ENCODE results near the gene NHLRC2. TPM values are rescaled to one million over a fixed set of nuclear protein-coding genes. Genes with fewer than 3 reads are reported as not detected.

NHLRC2 gene
- total RNA-seq, 1 experiment from 2014 or later = 29.1 TPM

DNA sequence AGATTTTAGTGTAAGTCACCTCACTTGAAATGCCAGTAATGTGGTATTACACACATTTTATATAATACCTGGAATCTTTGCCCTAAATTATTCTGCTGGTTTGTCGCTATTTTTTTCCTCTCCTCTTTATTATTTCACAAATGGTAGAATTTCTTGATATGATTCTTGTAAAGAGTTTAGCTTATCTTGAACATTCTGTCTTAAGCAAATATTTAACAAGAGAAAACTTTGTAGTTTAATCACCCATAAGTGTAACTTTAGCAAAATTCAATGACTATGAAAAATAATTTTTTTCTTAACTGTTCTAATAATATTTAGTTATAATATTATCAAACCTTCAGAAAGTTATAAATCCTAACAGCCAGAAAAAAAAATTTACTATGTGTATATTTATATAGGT is 56.7 kb downstream of the NHLRC2 start:
- DNase-seq (ENCODE audit: low spot score) = no peak

- DNase-seq (ENCODE audit: low spot score) = no peak
Observed at GRCh38 chr10:113911839-113912238, 57.4 kb downstream of the NHLRC2 start.

DNA sequence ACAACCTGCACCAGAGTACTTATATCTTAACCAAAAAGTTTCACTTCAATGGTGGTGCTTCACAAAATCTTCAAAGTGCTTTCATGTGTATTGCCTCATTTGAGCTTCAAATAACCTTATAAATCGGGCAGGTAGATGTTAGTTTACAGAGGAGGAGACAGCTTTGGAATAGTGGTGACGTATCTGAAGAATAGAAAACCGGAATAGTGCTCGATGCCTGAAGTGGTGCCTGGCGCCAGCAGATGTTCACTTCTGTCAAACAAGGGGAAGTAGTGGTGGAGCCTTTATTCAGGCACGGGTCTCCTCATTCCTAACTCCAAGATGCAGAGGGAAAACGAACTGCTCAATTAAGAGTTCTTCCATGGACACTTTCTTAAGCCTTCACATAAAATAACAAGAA is 58.1 kb downstream of the NHLRC2 start:
- DNase-seq (ENCODE audit: low spot score) = no peak

DNA sequence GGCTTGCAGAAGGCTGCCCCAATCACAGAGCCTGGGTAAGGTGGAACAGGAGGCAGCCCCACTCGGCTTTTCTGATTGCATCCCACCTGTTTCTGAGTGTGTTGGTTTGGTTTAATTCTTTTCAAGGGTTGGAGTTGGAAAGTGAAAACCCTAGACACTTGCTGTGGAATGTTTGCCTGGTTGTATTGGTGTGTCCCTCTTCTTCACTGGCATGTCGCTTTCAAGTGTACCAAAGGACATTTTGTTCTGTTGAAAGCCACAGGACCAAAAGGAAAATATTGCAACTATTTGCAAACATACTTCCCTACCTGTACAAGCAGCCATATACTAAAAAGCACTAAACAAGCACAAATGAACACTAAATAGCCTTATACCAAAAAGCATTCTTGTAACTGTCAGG is 60.5 kb downstream of the NHLRC2 start:
- no peak for DNase-seq (ENCODE audit: low spot score)

- DNase-seq (ENCODE audit: low spot score) = no peak
Observed at GRCh38 chr10:113915540-113915939, 61.1 kb downstream of the NHLRC2 start.

- DNase-seq (ENCODE audit: low spot score) = no peak
Observed at GRCh38 chr10:113916053-113916452, 61.6 kb downstream of the NHLRC2 start.

GRCh38 chr10:113917636-113918035 is 63.2 kb downstream of the NHLRC2 start:
- no peak for DNase-seq (ENCODE audit: low spot score)

- DNase-seq (ENCODE audit: low spot score) = no peak
Observed at GRCh38 chr10:113920114-113920513, 65.7 kb downstream of the NHLRC2 start.

GRCh38 chr10:113920875-113921274 is 66.4 kb downstream of the NHLRC2 start:
- DNase-seq (ENCODE audit: low spot score) = no peak

DNA sequence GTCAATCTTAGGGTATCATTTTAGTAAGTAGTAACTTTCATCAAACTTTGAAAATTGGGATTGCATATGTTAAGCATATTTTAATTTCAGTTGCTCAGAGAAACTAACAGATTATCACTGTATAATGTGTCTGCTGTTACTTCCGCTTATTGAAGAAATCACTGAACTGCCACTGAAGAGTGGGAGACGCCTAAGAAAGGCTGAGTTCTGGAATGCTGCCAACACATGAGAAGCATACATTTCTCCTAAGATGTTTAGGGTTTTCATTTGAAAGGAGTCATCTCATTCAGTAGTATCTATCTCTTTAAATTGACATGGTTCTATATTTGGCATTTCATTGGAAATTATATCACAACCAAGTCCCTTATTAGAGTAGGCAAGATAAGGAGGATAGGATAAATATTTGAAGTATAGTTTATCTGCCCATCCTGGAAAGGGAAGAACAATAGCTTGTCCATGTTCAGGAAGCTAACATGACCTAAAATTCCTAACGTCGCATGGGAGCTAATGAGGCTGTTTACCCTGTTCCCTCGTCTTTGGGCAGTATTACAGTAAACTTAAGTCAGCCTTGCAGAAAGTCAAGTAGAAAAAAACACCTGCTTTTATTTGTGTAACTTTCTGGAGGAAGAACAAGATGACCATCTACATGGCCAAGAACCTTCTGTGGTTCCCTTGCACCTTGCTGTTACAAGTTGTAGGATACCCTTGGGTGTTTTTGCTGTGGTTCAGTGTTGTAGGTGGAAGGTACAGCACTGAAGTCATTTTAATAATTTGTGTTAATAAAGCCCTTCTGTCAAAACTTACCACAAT is 67.3 kb downstream of the NHLRC2 start:
- no peak for DNase-seq (ENCODE audit: low spot score)

DNA sequence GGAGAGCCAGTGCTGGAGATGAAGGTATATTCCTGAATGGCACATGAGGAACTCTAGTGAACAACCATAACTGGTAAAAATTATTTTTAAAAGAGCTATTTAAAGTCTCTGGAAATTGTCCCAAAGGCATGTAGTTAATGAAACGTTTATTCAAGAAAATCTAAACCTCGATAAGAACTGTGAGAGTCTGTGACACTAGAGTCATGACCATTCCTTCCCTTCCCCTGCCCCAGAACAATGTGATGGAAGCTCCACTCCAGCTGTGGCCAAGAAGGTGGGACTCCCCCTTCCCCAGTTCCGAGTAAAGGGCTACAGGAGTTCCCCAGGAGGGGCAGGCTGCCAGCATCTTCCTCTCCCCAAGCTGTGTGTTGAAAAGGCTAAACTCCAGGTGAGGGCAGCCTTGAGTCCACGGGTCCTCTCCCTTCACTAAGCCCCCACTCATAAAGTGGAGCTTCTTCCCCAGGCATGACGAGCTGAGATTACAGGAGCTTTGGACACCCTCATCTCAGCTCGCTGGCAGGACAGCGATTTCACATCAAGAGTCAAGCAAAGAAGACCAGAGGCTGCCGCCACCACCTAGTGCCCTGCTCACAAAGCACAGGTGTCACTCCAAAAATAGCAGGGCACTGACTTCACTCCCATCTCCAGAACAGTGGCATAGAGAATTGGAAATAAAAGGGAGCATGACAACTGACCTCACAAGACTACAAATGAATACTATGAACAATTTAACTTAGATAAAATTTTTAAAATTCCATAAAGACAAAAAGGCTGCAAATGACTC is 68.5 kb downstream of the NHLRC2 start:
- no peak for DNase-seq (ENCODE audit: low spot score)

DNA sequence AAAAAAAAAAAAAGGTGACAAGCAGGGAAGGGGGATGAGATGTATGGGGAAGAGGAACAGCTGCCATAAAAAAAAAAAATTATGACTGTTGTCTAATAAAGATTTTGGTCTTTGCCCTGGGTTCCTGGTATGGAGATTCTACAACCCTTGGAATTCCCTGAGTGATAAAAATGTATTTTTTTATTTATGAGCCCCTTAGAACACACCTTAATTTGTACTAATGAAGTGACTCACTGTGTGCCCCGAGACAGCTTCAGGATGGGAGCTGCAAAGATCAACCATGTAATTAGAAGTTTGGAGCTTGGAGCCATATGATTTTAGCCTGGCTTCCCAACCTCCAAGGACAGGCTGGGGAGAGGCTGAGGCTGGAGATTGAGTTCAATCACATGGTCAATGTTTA is 69.7 kb downstream of the NHLRC2 start:
- DNase-seq (ENCODE audit: low spot score) = no peak

GRCh38 chr10:113924664-113925063 is 70.2 kb downstream of the NHLRC2 start:
- no peak for DNase-seq (ENCODE audit: low spot score)

- no peak for DNase-seq (ENCODE audit: low spot score)
Observed at GRCh38 chr10:113927440-113927839, 73.0 kb downstream of the NHLRC2 start.

- no peak for DNase-seq (ENCODE audit: low spot score)
Observed at GRCh38 chr10:113928830-113929229, 74.4 kb downstream of the NHLRC2 start.

- DNase-seq (ENCODE audit: low spot score) = no peak
Observed at GRCh38 chr10:113929522-113929921, 75.1 kb downstream of the NHLRC2 start.

GRCh38 chr10:113930482-113931057 is 76.1 kb downstream of the NHLRC2 start:
- DNase-seq (ENCODE audit: low spot score) = no peak

- DNase-seq (ENCODE audit: low spot score) = no peak
Observed at GRCh38 chr10:113932854-113933253, 78.4 kb downstream of the NHLRC2 start.

DNA sequence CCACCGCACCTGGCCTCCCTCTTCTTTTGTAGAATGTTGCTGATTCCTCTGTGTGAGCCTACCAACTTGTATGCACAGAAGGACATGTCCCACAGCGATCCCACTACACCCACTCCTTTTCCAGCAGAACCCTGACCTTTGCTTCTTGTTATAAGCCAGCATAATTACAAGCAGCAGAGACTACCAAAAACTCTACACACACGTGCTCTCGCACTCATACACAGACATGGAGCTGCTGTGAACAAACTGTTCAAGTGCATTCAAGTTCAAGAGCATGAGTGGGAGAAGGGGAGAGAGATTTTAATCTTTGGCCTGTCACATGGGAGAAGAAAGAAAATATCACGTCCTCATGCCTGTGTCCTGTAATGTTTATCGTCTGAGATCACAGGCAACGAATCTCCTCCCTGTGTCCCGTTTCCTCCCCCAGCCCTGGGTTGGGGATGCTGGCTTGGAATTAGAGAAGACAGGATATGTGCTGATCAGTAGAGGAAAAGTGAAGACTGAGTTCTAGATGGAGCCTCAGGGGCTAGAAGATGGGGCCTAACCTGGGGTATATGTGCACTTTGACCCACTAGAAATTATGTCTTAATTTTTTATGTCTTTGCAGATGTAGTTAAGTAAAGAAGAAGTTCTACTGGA is 79.6 kb downstream of the NHLRC2 start:
- DNase-seq (ENCODE audit: low spot score) = no peak

DNA sequence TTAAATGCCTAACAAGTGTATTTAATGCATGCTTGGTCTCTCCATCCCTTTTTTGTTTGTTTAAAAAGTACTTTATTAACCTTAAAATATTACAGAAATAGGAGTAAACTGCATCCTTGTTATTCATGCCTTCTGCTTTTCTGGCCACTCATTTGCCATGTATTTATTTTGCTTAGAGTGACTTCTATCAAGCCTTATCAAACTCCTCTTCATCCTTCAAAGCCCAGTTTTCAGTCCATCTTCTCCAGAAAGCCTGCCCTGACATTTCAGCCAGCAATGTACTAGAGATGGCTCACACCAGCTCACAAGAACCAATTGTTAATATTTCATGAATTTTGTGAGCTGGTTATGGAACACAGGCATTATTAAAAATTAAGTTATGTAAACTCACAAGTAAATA is 82.8 kb downstream of the NHLRC2 start:
- DNase-seq (ENCODE audit: low spot score) = no peak

- DNase-seq (ENCODE audit: low spot score) = no peak
Observed at GRCh38 chr10:113937756-113938155, 83.3 kb downstream of the NHLRC2 start.

DNA sequence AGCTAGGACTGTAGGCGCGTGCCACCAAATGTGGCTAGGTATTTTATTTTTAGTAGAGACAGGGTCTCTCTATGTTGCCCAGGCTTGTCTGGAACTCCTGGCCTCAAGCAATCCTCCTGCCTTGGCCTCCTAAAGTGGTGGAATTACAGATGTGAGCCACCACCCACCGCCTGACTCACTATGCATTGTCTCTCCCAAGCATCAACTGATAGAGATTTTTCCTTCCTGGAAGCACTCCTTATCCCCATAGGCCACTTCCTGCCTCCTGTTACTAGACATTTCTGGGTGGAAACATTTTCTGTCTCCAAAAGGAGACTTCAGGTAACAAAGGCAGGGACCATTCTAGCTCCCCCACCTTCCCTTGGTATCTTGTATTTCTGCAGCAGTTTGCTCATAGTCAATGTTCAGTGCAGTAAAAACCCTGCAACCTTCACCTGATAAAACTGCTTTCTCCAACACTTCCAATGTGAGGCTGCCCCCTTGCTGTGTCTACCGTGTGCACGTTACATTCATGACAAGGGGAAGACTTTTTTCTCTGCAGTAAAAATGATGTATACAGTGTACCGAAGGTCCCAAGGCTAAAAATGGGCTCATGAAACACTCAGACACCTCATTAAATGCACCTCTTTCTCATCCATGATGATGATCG is 84.9 kb downstream of the NHLRC2 start:
- no peak for DNase-seq (ENCODE audit: low spot score)
